Breast epithelium (tissue), 3 donors: ENCODE results near the gene FADS2.

Source experiments
- POLR2A ChIP-seq: fragments of 450-650 bp; IDR thresholded peaks from one replicate; pipeline ENCODE4 v1.6.1; 2016; ENCODE audit warnings: antibody characterized with exemption, mild to moderate bottlenecking, moderate library complexity
- POLR2AphosphoS5 ChIP-seq, 3 donors: sonication (generic); formaldehyde crosslinking; IDR thresholded peaks; one replicate each; pipeline ENCODE4 v1.6.1; 2017; ENCODE audit warnings: antibody characterized with exemption in 3 of 3
- TF ChIP-seq, protein P1 (sequence below), 3 donors: fragments of 450-650 bp; IDR thresholded peaks; one replicate each; pipeline ENCODE4 v1.5.1; 2016 to 2017; ENCODE audit warnings: antibody characterized with exemption in 3 of 3, mild to moderate bottlenecking in 3 of 3, moderate library complexity in 3 of 3

DNA sequence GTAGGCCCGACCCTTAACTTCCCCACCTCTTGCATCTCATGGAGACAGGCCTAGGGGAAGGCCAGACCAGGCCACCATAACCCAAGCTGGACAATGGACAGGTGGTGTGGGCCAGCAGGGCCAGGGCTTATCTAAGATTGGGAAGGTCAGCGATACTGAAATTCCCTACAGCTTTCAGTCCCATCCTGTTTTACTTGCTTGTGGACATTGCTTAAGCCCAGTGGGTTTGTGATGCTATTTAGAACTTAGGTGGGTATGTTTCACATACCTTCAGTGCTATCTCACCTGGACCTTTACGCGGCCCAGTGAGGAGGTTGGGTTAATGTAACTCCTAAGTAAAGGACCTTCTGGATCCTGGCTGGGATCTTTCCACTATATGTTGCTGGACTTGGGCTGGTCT lies 1.7 kb downstream of the FADS2 start:
- TF ChIP-seq POLR2A (no peak), POLR2AphosphoS5 (IDR thresholded peaks at IDR 0.05) (no peak)
- TF ChIP-seq, protein P1, sequence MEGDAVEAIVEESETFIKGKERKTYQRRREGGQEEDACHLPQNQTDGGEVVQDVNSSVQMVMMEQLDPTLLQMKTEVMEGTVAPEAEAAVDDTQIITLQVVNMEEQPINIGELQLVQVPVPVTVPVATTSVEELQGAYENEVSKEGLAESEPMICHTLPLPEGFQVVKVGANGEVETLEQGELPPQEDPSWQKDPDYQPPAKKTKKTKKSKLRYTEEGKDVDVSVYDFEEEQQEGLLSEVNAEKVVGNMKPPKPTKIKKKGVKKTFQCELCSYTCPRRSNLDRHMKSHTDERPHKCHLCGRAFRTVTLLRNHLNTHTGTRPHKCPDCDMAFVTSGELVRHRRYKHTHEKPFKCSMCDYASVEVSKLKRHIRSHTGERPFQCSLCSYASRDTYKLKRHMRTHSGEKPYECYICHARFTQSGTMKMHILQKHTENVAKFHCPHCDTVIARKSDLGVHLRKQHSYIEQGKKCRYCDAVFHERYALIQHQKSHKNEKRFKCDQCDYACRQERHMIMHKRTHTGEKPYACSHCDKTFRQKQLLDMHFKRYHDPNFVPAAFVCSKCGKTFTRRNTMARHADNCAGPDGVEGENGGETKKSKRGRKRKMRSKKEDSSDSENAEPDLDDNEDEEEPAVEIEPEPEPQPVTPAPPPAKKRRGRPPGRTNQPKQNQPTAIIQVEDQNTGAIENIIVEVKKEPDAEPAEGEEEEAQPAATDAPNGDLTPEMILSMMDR (IDR thresholded peaks at IDR 0.05), result no peak
